NCI-H345 treated with DMSO at 0.1 percent for 48 hours (cell line): ENCODE data around the gene DGKI.

Source experiments
- DNase-seq: peaks from one replicate; lab custom pipeline; 2025; ENCODE audit not compliant: unreplicated experiment; lab: John Stamatoyannopoulos, UW

Gene DGKI

GRCh38 chr7:137439829-137440825 is 406.6 kb downstream of the DGKI start:
- DNase-seq: no peak

- no peak for DNase-seq
Observed at GRCh38 chr7:137434946-137435345, 411.8 kb downstream of the DGKI start.

- no peak for DNase-seq
Observed at GRCh38 chr7:137434530-137434929, 412.2 kb downstream of the DGKI start.

GRCh38 chr7:137423321-137423720 is 423.5 kb downstream of the DGKI start:
- DNase-seq: no peak

GRCh38 chr7:137421366-137421765 is 425.4 kb downstream of the DGKI start:
- no peak for DNase-seq

DNA sequence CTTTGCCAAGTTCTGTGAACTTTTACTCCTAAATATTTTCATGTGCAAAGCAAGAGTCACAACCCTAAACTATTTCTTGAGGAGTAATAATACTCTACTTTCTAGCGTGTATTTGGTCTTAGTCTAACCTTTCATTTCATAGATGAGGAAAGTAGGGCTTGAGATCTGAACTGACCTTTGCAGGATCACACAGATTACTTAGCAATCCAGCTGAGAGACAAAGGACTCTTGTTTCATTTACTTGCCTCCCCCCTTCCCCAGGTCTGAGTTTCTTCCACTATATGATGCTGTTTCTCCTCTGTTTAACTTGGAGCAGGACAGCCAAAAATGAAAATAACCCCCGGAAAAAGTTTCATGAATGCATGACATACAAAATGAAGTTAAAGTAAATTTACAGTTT is 427.9 kb downstream of the DGKI start:
- no peak for DNase-seq

GRCh38 chr7:137417464-137417863 is 429.3 kb downstream of the DGKI start:
- no peak for DNase-seq

DNA sequence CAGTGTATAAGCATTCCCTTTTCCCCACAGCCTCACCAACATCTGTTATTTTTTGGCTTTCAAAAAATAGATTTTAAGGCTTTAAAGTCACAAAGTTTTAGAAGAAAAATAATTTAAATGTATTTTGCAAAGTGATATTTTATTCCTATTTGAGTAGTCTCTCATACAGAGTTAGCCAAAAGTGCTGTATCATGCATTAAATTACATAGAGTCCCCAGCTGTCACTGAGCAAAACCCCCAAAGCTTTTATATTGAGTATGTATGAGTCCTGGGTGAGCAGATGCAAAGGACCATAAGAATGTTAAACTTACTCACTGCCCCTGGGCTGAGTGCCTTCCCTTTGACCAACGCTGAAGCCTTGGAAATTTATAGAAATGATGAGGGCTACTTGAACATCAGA is 432.9 kb downstream of the DGKI start:
- DNase-seq: no peak

DNA sequence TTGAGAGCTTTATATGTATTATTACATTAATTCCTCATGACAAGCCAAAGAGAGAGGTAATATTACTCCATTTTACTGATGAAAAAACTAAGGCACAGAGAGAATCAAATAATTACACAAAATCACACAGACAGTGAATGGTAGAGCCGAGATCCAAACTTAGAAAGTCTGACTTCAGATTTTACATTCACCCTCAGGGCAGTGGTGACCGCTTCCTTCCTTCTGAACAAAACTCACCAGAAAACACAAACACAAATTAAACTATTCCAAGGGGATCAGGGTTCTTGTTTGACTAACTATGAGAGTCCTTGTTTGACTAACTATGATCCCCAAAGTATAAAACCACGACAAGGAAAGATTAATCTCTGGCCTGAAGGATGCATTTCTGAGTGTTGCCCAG is 435.3 kb downstream of the DGKI start:
- no peak for DNase-seq

DNA sequence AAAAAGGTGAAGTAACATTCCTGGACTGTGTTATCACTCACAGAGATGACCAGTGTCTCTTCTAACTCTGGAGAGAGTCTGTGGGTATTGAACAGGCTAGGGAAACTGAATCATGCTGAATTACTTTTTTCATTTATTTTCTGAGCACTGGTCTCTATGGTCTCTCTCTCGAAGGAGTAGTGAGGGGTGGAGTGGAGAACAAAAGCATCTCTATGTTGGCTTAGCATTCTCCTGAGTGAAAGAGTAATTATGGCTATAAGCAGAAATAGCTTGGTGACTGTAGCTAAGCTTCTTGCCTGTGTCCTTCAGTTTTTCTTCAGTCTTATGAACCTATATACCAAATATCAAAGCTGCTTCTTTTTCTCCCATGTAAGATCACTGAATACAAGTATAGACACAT is 438.6 kb downstream of the DGKI start:
- DNase-seq: no peak

DNA sequence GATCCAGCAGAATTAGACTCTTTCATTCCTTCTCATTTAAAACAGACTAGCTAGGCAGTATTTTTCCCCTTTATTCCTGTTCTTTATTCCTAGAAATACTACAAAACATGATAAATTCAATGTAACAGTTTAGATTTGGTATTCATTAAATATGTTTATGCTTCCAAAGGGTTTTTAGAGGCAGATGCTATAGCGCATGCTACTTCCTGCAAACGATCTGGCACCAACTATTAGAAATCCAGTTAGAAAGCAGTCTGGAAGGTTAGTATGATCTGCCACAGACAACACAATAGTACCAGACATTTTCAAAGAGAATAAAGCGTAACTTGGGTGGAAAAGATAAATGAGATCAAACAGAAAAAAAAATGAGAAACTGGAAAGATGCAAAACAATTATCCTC is 439.7 kb downstream of the DGKI start:
- no peak for DNase-seq

DNA sequence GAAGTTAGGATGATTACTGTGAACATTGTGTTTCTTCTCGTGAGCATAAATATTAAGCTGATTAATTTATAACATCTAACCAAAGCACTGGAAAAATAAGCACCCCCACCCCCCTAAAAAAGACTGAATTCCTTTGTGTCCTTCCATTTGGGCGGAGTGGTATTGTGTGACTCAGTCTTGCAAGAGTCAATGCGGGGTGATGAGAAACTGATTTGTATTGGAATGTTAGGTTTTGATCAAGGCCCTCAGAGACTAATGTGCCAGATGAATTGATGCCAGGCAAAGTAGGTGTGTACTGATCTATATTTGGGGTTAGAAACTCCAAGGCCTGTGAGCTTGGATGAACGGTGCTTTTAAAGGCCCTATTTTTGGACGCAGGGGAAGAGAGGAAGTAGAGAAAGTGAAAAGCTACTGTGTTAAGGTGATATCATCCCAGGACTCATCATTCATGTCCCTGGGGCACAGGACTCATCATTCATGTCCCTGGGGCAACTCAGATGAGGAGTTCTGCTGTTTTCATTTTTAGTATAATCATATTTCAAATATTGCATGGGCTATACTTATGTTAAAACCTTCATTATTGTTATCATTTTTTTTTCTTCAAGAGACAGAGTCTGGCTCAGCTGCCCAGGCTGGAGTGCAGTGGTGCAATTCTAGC is 442.0 kb downstream of the DGKI start:
- DNase-seq: no peak

DNA sequence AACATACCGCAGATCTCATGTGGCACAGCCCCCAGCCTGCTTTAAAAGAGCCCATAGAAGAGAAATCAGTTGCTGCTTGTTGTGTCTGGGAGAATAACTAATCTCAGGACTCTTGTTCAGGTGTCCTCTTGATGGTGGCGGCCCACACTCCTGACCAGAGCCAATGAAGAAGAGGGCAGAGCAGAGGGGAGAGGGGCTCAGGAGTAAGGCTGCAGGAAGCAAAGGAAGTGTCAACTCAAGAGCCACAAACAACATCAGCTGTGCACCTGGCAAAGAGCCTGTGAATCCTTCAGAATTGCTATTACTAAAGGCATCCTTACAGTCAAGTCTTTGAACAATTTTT is 443.4 kb downstream of the DGKI start:
- DNase-seq: no peak

- no peak for DNase-seq
Observed at GRCh38 chr7:137402536-137403352, 444.0 kb downstream of the DGKI start.

- DNase-seq: no peak
Observed at GRCh38 chr7:137399827-137400823, 446.6 kb downstream of the DGKI start.

DNA sequence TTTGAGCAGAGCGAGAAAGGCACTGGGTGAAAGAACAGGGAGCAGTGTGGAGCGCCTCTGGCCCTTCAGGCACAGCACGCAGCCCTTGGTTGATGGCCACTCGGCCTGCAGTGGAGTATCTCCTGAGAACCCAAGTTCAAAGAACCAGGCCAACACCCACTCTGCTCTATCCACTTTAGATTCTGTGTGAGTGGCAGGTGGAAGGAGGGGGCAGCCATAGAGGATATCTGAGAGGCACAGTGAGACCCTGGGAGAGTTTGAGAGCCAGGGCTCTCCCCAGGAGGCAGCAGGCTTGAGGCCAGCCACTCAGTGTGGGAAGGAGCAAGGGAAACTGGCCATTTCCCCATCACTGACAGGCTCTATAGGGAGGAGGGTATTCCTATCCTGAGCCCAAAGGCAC is 450.7 kb downstream of the DGKI start:
- no peak for DNase-seq

GRCh38 chr7:137395420-137395819 is 451.4 kb downstream of the DGKI start:
- peak; percentile 55 for DNase-seq

DNA sequence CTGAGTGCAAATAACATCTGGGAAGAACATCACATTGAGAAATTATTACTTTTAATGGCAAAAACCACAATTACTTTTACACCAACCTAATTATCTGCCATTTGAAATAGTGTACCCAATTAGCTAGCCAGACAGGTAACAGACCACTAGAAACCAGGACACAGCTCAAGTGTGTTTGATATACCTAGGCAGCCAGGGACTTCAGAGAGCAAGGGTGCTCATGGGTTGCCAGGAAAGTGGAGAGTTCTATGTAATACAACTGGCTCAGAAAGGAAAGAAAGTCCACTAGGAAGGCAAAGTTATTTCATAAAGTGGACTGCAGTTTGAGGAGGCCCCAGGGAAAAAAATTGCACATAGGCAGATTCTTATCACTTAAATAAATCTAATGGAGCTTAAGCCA is 453.2 kb downstream of the DGKI start:
- no peak for DNase-seq

- peak; percentile 71 for DNase-seq
Observed at GRCh38 chr7:137390076-137390475, 456.7 kb downstream of the DGKI start.

DNA sequence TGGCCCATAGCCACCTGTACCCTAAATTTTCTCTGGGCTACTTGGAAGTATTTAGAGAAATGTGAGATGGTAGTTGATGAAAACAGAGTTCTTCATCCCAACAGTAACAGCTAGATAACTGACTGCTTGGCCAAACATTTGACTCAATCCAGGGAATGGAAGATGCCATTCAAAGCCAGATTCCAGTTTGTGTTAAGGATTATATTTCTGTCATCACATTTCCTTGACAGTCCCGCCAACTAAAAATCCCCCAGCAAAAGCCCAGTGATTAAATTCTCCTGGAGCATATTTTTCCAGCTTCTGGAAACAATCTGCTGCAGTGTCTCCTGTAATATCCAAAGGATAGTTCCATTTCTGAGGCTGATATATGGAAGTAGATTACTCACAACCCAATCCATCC is 457.9 kb downstream of the DGKI start:
- no peak for DNase-seq
